ENCODE data around the gene PTPRA.
A peak's percentile ranks its signal among the peaks of the same experiment; 100 is the strongest.
"Not testable (repeated sequence)": the region's sequence is repeated elsewhere in the genome, so short reads cannot be mapped to it uniquely, and the experiment has no call there.

PTPRA gene

DNA sequence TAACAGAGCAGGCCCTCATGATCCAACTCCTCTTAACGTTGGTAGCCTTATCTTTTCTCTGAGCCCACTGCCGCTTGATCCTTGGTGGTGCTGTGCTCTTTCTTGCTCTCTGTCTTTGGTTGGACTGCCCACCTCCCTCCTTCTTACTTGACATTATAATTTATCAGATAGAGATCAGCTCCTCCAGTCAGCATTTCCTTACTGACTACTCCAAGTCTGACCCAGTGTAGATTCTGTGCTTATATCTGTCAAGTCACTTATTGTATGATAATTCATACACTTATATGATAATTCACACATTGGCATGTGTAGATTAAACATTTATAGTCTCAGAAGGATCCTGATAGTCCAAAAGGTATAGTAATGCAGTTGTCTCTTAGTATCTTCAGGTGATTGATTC, 18.1 kb downstream of the PTPRA start:
- no peak for DNase-seq

GRCh38 chr20:2892376-2892775, 19.1 kb downstream of the PTPRA start:
- DNase-seq: no peak

DNA sequence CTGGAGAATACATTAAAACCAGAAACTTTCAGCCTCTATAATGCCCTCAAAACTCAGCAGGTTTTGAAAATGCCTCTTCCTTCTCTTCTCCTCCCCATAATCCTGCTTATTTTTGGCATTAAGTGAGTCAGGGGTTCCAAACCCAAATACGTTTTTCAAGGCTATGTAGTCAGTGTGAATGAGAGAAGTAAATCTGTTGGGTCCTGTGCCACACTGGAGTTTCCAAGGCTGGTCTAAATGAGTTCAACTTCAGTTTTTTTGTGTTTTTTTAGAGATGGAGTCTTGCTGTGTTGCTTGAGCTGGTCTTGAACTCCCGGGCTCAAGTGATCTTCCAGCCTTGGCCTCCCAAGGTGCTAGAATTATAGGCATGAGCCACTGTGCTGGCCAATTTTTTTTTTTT, 20.9 kb downstream of the PTPRA start:
- DNase-seq: no peak

- DNase-seq: not testable (repeated sequence)
These were observed 21.9 kb downstream of the PTPRA start for GRCh38 chr20:2895154-2895553.

DNA sequence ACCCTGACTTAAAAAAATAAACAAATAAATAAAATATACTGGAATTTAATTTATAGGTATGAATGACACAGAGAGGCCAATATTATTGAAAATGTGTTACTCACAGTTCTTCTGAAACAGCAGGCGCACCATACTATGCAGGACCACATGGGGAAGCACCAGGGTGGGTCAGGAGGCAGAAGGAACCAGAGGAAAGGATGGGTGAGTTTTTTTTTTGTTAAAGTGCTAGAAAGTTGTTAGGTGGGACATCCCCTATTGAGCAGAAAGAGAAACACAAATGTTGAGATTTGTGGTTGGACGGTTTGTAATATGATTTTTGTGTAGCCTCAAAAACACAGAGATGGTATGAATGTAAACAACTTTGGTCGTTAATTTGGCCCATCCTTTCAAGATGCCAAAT, 26.0 kb downstream of the PTPRA start:
- DNase-seq: no peak

- no peak for DNase-seq
These were observed 27.7 kb downstream of the PTPRA start for GRCh38 chr20:2900845-2901592.

GRCh38 chr20:2902291-2902690, 29.0 kb downstream of the PTPRA start:
- no peak for DNase-seq

GRCh38 chr20:2902818-2903217, 29.5 kb downstream of the PTPRA start:
- DNase-seq: no peak

- no peak for DNase-seq
These were observed 30.4 kb downstream of the PTPRA start for GRCh38 chr20:2903686-2904085.

DNA sequence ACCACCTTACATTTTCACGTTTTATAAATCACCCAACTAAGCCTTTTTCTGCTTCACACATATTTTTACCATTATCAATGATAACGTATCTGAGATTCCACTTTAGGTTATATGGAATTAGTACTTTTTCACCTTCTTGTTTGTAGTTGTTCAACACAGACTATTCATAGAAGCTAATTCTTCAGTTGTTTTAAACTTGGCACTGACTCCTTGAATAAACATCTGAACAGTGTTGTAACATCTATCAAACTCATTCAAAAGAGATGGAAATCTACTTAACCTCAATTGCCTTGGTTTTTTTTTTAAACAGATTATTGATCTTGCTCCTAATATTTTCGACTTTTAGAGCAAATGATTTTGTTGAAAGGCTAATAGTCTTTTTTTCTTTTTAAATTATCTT, 34.2 kb downstream of the PTPRA start:
- DNase-seq: no peak

DNA sequence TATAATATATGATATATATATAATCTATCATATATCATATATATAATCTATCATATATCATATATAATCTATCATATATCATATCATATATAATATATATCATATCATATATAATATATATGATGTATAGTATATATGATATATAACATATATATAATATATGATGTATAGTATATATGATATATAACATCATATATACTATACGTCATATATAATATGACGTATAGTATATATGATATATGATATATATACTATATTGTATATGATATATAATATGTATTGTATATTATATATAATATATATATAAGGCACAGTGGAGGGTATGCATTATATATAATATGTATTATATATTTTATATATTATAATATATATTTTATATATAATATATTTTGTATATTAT, 36.7 kb downstream of the PTPRA start:
- DNase-seq: no peak

DNA sequence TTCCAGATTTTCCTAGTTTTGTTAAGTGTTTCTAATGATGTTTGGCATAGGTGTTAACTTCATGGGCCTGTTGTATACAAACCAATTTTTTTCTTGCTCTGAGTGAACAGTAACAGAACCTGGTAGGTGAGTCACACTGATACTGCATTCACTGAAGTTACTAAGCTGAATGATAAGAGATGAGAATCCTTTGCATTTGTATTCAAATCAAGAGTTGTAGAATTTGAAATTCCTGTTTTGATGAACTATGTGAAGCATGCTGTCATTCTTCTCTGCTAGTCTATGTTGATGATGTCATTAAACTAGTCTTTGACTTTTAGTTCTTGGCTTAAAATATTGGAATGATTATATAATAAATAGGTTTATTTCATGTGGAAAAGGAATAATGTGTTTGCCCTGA, 37.9 kb downstream of the PTPRA start:
- no peak for DNase-seq

- peak; percentile 58 for DNase-seq
These were observed 40.9 kb downstream of the PTPRA start for GRCh38 chr20:2914160-2914559.

GRCh38 chr20:2917266-2917665, 44.0 kb downstream of the PTPRA start:
- DNase-seq: no peak

DNA sequence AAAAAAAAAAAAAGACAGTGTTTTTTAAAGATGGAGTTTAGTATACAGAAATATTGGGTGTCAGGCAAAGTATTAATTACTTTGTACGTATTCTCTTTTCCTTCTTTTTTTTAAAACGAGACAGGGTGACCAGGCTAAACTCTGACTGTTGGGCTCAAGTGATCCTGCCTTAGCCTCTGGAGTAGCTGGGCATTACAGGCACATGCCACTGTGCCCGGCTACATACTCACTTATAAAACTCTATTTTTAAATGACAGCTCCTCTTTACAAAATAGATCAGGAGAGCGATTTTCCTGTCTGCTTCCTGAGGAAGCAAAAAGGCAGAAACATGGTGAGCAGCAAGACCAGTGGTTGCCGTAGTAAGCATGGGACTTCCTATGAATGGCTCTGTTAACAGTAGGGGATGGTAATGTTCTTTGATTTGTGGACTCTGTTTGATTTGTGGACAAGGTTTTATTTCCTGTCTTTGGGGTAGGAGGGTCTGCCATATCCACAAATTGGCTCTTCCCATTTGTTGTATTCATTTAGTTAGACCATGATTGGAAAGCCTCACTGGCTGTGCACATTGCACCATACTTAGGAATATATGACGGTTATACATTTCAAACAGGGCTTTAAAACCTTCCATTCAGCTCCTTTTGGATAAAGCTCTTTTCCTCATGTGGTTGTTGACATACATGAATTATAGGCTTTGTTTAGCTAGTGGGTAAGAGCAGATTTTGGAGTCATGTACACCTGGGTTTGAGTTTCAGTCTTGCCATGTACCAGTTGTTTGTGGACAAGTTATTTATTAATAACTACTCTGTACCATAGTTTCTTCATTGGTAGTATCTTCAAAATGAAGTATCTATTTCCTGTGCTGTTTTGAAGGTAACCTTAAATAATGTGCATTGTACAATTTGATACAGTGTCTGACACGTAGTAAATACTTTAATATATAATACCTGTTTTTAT, 45.1 kb downstream of the PTPRA start:
- peak; percentile 30 for DNase-seq

DNA sequence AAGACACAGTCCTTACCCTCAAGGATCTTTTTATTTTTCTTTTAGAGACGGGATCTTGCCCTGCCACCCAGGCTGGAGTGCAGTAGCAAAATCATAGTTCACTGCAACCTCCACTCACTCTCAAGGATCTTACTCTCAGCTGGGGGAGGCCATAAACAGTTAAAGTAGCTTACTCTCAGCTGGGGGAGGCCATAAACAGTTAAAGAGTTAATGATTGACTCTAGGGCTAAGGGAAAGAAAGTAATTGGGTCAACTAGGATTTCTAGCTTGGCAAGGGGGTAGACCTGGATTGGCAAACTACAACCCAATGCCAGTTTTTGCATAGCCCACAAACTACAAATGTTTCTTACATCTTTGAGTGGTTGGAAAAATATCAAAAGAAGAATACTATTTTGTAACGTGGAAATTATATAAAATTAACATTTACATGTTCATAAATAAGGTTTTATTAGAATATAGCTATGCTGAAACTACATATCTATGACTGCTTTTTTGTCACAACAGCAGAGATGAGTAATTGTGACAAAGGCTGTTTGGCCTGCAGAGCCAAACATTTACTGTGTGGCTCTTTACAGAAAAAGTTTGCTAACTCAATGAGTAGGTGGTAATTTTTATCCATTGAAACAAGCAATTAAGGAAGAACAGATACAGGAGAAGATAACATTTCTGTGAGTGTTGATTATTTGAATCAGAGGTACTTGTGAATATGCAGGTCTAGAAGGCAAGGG, 46.4 kb downstream of the PTPRA start:
- DNase-seq: peak; percentile 59

- DNase-seq: peak; percentile 22
These were observed 47.2 kb downstream of the PTPRA start for GRCh38 chr20:2920473-2920872.

DNA sequence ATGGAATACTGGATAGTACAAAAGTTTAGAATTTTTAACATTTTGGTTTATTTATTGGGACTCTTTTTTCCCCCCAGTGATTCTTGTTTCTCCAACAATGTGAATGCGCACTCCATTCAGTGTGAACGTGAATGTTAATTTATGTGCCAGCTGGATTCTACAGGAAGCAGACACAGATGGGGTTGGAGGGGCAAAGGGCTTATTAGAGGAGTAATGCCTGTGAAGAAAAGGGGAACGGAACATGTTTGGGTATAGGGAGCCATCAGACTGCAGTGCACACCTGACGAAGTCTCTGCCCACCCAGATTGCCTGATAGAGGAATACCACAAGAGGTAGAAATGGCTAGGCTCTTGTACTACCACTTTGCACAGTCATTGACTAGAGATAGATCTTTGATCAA, 48.2 kb downstream of the PTPRA start:
- DNase-seq: no peak

- no peak for DNase-seq
These were observed 49.7 kb downstream of the PTPRA start for GRCh38 chr20:2922957-2923356.

GRCh38 chr20:2930538-2930937, 57.3 kb downstream of the PTPRA start:
- DNase-seq: no peak

GRCh38 chr20:2932498-2932897, 59.2 kb downstream of the PTPRA start:
- DNase-seq: no peak

DNA sequence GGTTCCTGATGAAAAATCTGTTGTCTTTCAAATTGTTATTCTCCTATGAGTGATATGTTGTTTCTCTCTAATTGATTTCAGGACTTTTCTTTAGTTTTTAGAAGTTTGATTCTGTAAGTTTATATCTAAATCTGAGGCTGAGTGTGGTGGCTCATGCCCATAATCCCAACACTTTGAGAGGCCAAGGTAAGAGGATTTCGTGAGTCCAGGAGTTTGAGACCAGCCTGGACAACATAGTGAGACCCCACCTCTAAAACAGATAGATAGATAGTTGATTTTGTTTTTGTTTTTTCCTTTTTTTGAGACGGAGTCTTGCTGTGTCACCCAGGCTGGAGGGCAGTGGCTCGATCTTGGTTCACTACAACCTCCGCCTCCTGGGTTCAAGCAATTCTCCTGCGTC, 64.6 kb downstream of the PTPRA start:
- no peak for DNase-seq

- DNase-seq: no peak
These were observed 69.2 kb downstream of the PTPRA start for GRCh38 chr20:2942439-2942838.

All from DMS53 (cell line).